Fibroblast of upper back skin (primary cell): ENCODE data around the gene FEM1A.
"Not testable (repeated sequence)": the region's sequence is repeated elsewhere in the genome, so short reads cannot be mapped to it uniquely, and the experiment has no call there.

Source experiments
- DNase-seq: peaks from one replicate; pipeline ENCODE4 v3.0.0-alpha.2; 2013

The FEM1A gene

GRCh38 chr19:4814625-4815425 is 23.3 kb downstream of the FEM1A start:
- peak; percentile 79 for DNase-seq

DNA sequence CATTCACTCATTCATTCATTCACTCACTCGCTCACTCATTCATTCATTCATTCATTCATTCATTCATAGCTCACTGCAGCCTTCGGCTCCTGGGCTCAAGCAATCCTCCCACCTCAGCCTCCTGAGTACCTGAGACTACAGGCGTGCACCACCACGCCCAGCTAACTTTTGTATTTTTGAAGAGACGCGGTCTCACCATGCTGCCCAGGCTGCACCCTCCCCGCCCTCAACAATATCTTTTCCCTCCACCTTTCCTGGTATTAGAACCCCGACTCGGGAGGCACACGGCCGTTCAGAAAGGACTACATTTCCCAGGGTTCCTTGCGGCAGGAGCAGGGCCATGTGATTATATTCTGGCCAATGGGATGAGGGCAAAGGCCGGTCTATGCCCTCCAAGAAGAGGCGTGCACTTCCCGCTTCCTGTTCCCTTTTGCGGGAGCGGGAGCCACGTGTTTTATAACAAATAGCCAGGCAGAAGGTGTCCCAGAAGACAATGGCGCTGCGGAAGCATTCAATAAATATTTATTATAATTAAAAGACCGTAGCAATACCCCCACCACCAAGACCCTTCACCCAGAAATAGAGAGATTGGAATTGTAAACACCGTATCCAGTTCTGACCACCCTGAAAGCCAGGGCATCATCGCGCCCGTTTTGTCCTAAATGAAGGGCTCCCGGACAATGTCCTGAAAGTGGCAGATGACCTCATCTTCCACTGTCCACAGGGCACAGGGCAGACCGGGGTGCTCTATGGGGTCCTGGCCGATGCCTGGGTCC is 24.1 kb downstream of the FEM1A start:
- DNase-seq = peak; percentile 94

DNA sequence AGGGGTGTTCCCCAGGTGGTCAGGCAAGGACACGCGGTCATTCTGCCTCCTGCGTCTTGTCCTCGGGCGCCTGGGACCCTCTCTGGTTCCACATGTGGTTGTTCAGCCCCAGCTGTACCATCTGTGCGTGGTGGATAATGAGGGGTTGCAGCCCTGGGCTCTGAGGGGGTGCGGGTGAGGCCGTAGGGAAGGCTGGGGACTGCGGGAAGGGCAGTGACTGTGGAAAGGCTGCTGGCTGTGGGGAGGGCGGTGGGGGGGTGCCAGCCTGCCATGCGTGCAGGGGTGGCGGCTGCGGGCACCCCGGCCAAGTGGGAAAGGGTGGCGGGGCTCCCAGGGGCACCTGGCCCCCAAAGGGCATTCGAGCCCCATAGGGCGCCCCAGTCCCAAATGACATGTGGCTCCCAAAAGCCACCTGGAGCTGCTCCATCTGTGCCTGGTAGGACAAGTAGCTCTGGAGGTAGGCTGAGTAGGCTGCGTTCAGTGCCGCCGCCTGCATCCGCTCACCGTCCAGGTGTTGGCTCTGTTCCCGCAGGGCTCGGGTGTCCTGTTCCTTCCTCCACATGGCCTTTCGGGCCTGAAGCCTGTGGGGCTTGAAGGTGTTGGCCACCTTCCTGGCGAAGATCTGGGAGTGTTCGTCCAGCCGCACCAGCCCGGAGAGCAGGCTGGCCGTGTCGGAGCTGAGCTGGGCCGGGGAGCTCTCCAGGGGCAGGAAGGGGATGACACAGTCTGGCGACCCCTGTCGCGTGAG is 24.8 kb downstream of the FEM1A start:
- no peak for DNase-seq

GRCh38 chr19:4816950-4817278 is 25.4 kb downstream of the FEM1A start:
- DNase-seq = no peak

- DNase-seq = no peak
Measured at GRCh38 chr19:4817467-4818277, 26.1 kb downstream of the FEM1A start.

DNA sequence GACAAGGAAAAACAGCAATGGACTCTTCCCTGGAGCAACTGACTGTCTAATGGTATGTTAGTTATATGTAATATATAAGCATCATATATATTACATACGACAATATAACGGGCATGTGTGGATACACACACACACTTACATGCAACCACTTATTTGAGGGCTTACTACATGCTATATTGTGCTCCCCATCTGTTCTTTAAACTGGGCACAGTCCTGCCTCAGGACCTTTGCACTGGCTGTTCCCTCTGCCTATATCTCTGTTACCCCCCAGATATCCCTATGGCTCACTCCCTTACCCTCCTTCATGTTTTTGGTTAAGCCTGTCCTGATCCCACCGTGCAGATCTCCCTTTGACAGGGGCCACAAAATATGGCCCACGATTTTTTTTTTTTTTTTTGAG is 29.7 kb downstream of the FEM1A start:
- DNase-seq = no peak

DNA sequence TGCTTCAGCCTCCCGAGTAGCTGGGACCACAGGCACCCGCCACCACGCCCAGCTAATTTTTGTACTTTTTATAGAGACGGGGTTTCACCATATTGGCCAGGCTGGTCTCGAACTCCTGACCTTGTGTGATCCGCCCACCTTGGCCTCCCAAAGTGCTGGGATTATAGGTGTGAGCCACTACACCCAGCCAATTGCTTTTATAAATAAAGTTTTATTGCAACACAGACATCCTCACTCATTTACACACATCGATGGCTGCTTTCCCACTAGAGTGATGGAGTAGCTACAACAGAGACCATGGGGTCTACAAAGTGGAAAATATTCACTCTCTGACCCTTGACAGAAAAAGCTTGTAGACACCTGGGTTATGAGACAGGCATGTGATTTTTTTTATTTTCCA is 30.8 kb downstream of the FEM1A start:
- DNase-seq = not testable (repeated sequence)

DNA sequence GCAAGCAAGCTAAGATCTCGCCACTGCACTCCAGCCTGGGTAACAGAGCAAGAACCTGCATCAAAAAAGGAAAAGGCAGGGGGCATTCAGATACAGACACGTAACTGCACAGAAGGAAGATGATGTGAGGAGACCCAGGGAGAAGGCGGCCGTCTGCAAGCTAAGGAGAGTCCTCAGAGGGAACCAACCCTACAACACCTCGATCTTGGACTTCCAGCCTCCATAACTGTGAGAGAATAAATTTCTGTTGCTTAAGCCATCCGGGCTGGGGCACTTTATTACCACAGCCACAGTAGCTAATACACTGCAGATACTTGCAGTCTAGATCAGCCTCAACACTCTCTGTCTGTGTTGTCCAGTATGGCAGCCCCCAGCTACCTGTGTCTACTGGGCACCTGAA is 32.0 kb downstream of the FEM1A start:
- no peak for DNase-seq

DNA sequence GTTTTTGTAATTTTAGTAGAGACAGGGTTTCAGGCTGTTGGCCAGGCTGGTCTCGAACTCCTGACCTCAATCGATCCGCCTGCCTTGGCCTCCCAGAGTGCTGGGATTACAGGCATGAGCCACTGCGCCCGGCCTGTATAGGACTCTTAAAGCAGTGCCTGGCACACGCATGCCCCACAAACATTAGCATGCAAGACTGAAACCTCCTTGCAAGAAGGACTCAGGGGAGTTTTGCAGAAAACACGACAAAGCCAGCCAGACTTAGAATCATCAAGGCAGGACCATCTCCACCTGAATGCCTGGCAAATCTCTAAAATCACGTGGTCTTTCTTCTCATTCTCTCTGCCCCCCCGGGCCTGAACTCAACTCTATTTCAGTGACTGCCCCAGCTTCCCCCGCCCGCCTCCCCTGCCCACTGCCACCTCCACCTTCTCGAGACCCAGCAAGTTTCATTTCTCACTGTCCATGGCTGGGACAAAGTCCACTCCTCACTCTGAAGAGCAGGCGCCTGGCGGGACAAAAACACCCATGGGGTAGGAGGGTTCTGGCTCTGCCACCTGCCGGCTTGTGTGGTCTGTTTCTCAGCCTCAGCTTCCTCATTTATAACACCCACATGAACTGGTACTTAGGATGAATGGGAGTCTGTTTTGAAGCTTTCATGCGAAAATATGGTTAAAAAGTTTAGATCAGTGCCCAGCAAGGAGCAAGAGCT is 37.6 kb downstream of the FEM1A start:
- DNase-seq = no peak

- DNase-seq = no peak
Measured at GRCh38 chr19:4830332-4830731, 38.8 kb downstream of the FEM1A start.

DNA sequence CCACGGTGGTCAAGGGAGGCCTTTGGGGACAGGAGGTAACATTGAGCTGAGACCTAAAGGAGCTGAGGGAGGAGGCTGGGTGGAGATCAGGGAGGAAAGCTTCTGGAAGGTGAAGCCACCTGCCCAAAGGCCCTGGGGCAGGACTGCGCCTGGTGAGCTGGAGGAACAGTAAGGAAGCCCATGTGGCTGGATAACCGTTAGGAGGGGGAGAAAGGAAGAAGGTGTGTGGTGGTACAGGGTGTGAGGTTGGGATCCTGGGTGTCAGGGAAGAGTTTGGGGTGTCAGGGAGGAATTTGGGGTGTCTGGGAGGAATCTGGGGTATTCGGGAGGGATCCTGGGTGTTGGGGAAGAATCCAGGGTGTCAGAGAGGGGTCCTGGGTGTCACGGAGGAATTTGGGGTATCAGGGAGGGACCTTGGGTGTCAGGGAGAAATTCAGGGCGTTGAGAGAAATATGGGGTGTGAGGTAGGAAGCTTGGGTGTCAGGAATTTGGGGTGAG is 39.3 kb downstream of the FEM1A start:
- DNase-seq = no peak

DNA sequence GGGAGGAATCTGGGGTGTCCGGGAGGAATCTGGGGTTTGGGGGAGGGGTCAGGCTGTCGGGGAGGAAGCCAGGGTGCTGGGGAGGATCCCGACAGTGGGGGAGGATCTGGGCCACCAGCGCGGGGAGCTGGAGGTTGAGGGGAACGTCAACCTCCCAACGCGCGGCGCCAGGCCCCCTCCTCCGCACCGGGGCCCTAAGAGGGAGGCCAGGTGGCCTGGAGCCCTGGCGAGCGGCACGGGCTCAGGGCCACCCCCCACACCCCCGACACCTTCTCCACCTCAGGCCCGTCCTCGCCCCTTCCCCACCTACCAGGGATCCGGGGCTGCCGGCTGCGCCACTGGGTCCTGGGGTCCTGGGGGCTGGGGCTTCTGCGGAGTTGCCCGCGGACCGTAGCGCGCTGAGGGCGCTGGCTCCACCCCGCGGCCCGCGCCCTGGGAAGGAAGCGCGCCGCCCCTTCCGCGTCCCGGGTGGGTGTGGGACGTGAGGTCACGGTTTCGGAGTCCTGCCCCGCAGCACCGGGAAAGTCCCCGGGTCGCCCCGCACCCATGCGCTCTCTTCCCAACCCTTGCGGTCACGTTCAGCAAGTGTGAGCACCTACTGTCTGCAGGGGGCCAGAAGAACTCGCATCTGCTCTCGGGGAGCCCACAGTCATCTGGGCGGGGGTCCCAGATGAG is 39.9 kb downstream of the FEM1A start, which contains the start of gene TICAM1:
TICAM1 (minus strand) TSS at position 409 of the 675 bp plus-strand sequence. CDS start 13,335 bp downstream, outside the sequence.
- DNase-seq = peak; percentile 44

GRCh38 chr19:4831979-4832340 is 40.4 kb downstream of the FEM1A start:
- DNase-seq = not testable (repeated sequence)

GRCh38 chr19:4832776-4833175 is 41.2 kb downstream of the FEM1A start:
- no peak for DNase-seq

- no peak for DNase-seq
Measured at GRCh38 chr19:4839192-4839591, 47.7 kb downstream of the FEM1A start.

DNA sequence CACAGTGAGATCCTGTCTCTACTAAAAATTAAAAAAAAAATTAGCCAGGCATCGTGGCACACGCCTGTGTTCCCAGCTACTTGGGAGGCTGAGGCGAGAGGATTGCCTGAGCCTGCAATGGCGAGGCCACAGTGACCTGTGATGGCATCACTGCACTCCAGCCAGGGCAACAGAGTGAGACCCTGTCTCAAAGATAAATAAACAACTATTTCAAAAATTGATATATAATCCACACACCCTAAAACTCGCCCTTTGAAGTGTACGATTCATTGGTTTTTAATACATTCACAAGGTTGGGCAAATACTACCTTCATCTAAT is 52.1 kb downstream of the FEM1A start:
- DNase-seq = no peak

GRCh38 chr19:4844348-4845179 is 53.0 kb downstream of the FEM1A start:
- peak; percentile 86 for DNase-seq

DNA sequence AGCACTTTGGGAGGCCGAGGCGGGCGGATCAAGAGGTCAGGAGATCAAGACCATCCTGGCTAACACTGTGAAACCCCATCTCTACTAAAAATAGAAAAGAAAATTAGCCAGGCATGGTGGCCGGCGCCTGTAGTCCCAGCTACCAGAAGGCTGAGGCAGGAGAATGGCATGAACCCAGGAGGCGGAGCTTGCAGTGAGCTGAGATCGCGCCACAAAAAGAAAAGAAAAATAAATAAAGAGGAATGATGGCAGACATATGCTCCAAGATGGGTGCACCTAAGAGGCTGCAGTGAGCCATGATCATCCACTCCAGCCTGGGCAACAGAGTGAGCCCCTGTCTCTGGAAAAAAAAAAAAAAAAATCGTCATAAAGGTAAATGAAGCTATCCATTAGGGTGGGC is 54.4 kb downstream of the FEM1A start:
- not testable (repeated sequence) for DNase-seq

GRCh38 chr19:4847190-4847973 is 55.8 kb downstream of the FEM1A start:
- DNase-seq = no peak

DNA sequence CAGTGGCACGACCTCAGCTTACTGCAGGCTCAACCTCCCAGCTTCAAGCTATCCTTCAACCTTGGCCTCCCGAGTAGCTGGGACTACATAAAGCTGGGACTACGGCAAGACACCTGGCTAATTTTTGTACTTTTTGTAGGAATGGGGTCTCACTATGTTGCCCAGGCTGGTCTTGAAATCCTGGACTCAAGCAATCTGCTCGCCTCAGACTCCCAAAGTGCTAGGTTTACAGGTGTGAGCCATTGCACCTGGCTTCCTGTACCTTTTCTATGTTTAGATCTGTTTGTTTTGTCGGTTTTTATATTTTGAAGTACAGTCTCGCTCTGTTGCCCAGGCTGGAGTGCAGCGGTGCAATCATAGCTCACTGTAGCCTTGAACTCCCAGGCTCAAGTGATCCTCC is 57.5 kb downstream of the FEM1A start:
- DNase-seq = no peak
